ENCODE results near the gene PPARG.

GRCh38 chr3:12303993-12304392 is 15.1 kb downstream of the PPARG start:
- TF ChIP-seq CTCF (IDR thresholded peaks at IDR 0.05) (no peak), POLR2A (IDR thresholded peaks at IDR 0.05) (no peak), POLR2AphosphoS5 (IDR thresholded peaks at IDR 0.05) (no peak), EP300 (IDR thresholded peaks at IDR 0.05) (no peak)

Data from stomach (tissue), 4 donors.